H1 (cell line): ENCODE results near the gene PLCB4. TPM values are rescaled to one million over a fixed set of nuclear protein-coding genes. Genes with fewer than 3 reads are reported as not detected.

Source experiments
- ATF3 ChIP-seq: IDR thresholded peaks from 2 replicates; pipeline ENCODE4 v1.6.1; 2011; ENCODE audit warnings: low read depth, mild to moderate bottlenecking, low read length; ENCODE audit not compliant: insufficient read depth
- BCL11A ChIP-seq, 2 experiments: IDR thresholded peaks; one replicate each; pipeline ENCODE4 v1.6.1; 2011; ENCODE audit warnings: low read depth in 2 of 2, low read length in 2 of 2, mild to moderate bottlenecking in 2 of 2
- CHD2 ChIP-seq: IDR thresholded peaks from 2 replicates; pipeline ENCODE4 v1.6.1; 2012; ENCODE audit warnings: low read length, improper control_type of control experiment
- E2F6 ChIP-seq: IDR thresholded peaks from 2 replicates; pipeline ENCODE4 v1.6.1; 2012; ENCODE audit warnings: inconsistent platforms
- EZH2 ChIP-seq: fragments of 200-600 bp; sonication (generic); IDR thresholded peaks from 2 replicates; pipeline ENCODE4 v1.7.1; 2012; ENCODE audit warnings: low read depth, mild to moderate bottlenecking, moderate library complexity, low read length, inconsistent platforms; ENCODE audit not compliant: severe bottlenecking
- JUN ChIP-seq: IDR thresholded peaks from 2 replicates; pipeline ENCODE4 v1.6.1; 2011; ENCODE audit warnings: low read depth, mild to moderate bottlenecking, improper control_type of control experiment, low read length
- KDM5A ChIP-seq: fragments of 200-600 bp; IDR thresholded peaks from 2 replicates; pipeline ENCODE4 v1.7.1; 2012; ENCODE audit warnings: mild to moderate bottlenecking, low read length, inconsistent platforms, mixed read lengths
- MAFK ChIP-seq: IDR thresholded peaks from 2 replicates; pipeline ENCODE4 v1.6.1; 2012; ENCODE audit warnings: low read depth, mild to moderate bottlenecking, improper control_type of control experiment, low read length
- SAP30 ChIP-seq: fragments of 300-600 bp; sonication (generic); IDR thresholded peaks from 2 replicates; pipeline ENCODE4 v1.7.1; 2012; ENCODE audit warnings: low read length, moderate library complexity, mild to moderate bottlenecking, inconsistent platforms; ENCODE audit not compliant: insufficient read depth, insufficient replicate concordance
- SP2 ChIP-seq: IDR thresholded peaks from 2 replicates; pipeline ENCODE4 v1.6.1; 2012; ENCODE audit warnings: mild to moderate bottlenecking, low read length, inconsistent platforms
- TAF7 ChIP-seq: optimal IDR thresholded peaks from 2 replicates; pipeline ENCODE3; 2011; ENCODE audit warnings: low read depth, mild to moderate bottlenecking, inconsistent platforms, low read length, moderate library complexity, borderline replicate concordance
- TCF12 ChIP-seq: IDR thresholded peaks from 2 replicates; pipeline ENCODE4 v1.6.1; 2011; ENCODE audit warnings: low read depth, mild to moderate bottlenecking, low read length
- polyA plus RNA-seq, 7 experiments: library from polyadenylated mRNA; depleted of rRNA in 3 of 7; stranded (reverse) in 5 of 7; unstranded in 2 of 7; fragments of >200 nt in 5 of 7; fragments of 200-250 nt in 2 of 7; gene quantifications; 1 replicate in 5 of 7; 2 replicates in 1 of 7; 4 replicates in 1 of 7; pipeline versions ENCODE4 v1.2.1 to v1.2.3, GENCODE V29; 2011 to 2013; ENCODE audit warnings: missing spikeins in 2 of 7, mixed read lengths in 2 of 7
- total RNA-seq: library from RNA; stranded (reverse); fragmentation: NEBNext Ultra II Directional; extraction: Animal tissue kit (Norgen Biotek cat#: 25700); gene quantifications from 2 replicates; pipeline ENCODE4 v1.2.1, GENCODE V29; 2021

PLCB4 gene
- total and polyA plus RNA-seq, 2 of the 8 experiments (the other 6 are each of a cell fraction or from before 2014, with no cell fraction given), result 3.2 to 14.1 TPM

GRCh38 chr20:9514461-9515213 lies 445.8 kb downstream of the PLCB4 start, which contains the start of gene LAMP5 (continued):
- TF ChIP-seq SP2 (no peak), TAF7 (no peak), CHD2 (no peak), JUN (no peak), BCL11A (IDR thresholded peaks at IDR 0.05; ENCODE audit: low read depth in 2 of 2, low read length in 2 of 2) (no peak), E2F6 (no peak), SAP30 (no peak), KDM5A (no peak), MAFK (no peak), TCF12 (no peak), EZH2 (peak; percentile 46), ATF3 (no peak)
